ENCODE measurements around the gene ITGB2.

GRCh38 chr21:44899768-44900558 lies 20.7 kb downstream of the ITGB2 start:
- TF ChIP-seq TAF1 (IDR thresholded peaks at IDR 0.05; ENCODE audit: borderline replicate concordance, insufficient read depth, low read length) (no peak), POLR2AphosphoS5 (IDR thresholded peaks at IDR 0.05; ENCODE audit: low read depth, low read length) (no peak), SIN3A (IDR thresholded peaks at IDR 0.05; ENCODE audit: borderline replicate concordance, insufficient read depth, low read length) (no peak)

All from PFSK-1 (cell line).